Measurements from ENCODE around the gene CLIC5.

The CLIC5 gene

DNA sequence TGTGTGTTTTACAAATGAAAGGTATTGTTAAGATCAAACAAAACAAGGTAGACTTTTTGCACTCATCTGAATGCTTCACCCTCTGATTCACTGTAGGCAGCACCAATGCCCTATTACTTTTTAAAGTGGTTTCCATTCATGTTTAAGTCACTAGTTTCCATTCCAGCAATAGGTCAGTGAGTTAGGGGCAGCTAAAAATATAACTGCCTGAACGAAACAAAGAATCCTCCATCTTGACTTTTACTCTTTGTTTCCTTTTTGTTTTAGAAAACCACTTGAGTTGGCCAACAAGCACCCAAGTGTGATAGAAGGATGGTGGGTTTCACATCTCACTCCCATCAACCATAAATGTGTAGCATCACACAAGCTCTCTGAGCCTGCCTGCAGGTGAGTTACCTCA is 25.5 kb downstream of the CLIC5 start:
- no peak for DNase-seq

DNA sequence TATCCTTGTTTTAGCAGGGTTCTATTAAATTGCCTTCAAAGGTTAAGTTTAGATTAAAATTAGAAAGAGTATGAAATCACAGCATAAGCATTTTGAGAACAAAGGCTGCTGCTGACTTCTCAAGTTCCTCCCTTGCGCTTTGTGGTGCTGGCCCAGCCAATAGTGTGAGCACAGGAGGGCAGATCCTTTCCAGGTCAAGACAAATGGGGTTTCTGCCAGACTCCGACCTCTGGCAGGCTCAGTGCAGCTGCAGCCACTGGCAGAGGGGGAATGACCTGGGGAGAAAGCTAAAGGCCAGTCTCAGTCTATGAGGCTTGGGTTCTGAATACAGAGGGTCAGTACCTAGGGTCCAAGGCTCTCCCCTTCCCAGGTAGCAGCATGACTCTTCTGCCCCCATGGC is 27.0 kb downstream of the CLIC5 start:
- DNase-seq = no peak

DNA sequence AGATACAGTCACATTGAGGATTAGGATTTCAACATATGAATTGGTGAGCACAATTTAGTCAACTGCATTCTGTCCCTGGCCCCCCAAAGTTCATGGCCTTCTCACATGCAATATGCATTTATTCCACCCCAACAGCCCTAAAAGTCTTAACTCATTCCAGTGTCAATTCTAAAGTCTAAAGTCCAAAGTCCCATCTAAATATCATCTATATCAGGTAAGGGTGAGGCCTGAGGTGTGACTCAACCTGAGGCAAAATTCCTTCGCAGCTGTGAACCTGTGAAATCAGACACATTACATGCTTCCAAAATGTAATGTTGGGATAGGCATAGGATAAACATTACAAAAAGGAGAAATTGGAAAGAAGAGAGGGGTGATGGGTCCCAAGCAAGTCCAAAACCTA is 27.8 kb downstream of the CLIC5 start:
- no peak for DNase-seq

GRCh38 chr6:45986746-45987274 is 28.9 kb downstream of the CLIC5 start:
- no peak for DNase-seq

DNA sequence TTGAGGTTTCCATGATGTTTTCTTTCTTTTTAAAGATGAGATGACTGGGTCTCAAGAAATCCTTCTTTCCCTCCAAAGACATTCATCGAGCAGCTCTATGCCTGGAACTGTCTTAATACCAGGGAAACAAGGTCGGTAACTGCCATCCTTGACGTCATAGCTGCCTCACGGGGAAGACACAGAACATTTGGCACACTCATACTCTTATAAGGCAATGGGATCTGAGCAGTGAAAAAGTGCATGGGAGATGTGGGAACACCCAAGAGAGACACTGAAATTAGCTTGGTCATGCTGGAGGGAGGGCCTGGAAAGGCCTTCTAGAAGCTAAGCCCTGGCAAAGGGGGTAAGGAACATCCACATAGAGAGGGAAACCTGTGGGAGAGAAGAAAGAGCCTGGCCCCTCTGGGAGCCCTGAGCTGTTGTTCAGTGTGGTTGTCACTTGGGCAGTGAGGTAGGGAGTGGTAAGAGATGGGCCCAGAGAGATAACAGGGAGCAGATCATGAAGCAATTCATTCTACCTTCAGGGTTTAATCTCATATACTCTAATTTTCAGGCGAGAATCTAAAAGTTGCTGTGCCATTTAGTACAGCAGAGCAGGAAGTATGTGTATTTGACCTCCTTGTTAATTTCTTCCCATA is 30.8 kb downstream of the CLIC5 start:
- no peak for DNase-seq

DNA sequence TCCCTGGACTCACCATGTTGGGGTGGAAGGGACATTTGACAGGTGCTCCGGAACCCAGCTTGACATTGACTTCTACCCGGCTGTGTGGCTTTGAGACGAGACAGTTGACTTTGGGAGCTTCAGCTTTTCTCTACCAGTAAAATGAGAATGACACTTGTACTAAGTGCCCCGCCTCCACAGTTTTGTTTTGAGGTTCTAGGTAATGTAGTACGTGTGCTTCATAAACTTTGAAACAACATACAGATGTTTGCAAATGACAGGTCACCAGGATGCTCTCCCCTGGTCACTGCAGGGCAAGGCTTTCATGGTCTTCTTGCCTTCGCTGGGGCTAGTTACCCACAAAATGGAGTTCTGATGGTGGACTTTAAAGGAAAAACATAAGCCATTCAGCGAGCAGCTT is 31.3 kb downstream of the CLIC5 start:
- DNase-seq = no peak

DNA sequence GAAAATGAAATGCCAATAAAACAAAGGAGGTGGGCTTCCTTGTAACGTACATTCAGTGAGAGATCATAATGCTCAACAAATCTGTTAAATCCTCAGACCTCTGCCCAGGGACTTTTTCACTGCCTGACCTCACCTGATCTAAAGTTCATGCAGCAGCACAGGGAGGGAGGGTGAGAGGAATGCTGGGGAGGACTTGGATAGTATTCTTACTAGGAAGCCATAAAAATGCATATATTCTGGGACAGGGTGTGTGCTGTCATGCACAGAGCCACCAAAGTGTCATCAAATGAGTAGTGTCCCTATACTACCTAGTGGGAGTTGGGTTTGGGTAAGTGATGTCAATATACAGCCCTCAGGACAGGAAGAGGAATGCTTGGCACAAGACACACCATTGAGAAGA is 32.6 kb downstream of the CLIC5 start:
- DNase-seq = no peak

GRCh38 chr6:45982280-45983036 is 33.2 kb downstream of the CLIC5 start:
- no peak for DNase-seq

DNA sequence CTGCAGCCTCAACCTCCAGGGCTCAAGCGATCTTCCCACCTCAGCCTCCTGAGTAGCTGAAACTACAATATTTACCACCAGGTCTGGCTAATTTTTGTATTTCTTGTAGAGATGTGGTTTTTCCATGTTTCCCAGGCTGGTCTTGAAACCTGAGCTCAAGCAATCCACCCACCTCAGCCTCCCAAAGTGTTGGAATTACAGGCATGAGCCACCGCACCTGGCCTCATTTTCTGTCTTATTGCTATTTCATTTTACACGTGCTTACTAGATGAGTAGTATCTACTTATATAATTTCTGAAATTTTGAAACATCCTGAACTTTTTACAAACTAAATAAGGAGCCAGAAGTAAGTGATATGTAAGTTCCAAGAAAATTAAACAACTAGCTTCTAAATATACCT is 34.6 kb downstream of the CLIC5 start:
- DNase-seq = no peak

- no peak for DNase-seq
Measured at GRCh38 chr6:45979311-45979710, 36.3 kb downstream of the CLIC5 start.

DNA sequence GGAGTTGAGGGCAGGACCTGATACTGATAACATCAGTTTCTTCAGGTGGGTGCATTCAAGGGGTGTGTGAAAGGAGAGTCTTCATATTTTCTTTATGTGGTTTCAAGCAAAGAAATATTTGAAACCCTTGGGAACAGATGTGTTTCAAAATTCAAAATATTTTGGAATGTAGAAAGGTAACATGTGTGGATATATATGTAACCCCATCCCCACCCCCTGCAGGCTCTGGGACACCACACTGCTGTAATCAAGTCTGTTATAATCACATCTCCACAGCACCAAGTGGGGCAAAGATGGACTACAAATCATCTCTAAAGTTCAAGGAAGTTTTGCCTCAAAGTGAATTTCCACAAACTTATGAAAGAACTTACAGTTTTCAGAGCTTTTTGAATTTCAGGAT is 41.1 kb downstream of the CLIC5 start:
- no peak for DNase-seq

DNA sequence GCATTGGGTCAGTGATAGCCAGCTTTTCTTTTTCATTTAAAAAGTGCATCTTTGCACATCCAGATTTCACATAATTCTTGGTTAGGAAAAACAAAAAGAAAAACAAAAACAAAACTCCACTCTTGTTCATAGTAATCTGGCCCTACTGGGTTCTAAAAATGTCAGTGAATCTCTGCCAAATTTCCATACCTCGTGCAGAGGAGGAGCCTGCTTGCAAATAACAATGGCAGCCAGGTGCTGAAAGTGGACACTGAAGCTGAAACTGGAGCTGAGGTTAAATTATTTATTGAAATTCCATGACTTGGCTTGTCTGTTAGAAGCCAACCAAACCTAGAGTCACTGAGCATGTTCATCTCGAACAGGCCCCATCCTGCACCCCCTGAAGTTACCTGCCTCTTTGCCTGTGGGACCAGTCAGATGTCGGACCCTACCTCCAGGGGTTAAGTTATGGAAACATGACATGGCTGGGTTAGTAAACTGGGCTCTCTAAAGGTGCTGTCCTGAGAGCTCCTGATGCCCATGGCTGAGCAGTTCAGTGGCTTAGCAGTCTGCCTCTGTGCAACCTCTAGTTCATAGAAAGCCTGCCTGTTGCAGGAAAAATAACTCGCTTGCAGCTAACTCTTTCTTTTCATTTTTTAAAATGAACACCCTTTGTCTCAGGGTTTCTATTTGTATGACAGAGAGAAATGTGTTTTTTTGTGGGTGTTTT is 42.7 kb downstream of the CLIC5 start:
- DNase-seq = no peak

DNA sequence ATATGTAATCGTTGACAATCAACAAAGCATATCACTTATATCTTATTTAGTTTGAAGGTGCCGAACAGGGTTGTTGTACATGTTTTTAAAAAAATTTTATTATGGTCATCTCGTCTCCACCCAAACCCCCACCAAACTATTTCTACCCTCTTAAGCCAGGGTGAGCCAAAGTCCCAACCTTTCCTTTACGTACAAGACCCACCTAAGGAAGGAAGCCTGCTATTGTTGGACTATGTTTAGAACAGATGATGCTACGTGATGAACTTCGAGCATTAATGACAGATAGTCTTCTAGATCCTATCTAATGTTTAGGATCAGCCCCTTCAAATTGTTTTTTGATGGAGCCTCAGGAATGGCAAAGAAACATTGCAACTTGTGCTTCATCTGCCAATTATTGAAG is 44.4 kb downstream of the CLIC5 start:
- DNase-seq = no peak

- DNase-seq = no peak
Measured at GRCh38 chr6:45970326-45970725, 45.3 kb downstream of the CLIC5 start.

DNA sequence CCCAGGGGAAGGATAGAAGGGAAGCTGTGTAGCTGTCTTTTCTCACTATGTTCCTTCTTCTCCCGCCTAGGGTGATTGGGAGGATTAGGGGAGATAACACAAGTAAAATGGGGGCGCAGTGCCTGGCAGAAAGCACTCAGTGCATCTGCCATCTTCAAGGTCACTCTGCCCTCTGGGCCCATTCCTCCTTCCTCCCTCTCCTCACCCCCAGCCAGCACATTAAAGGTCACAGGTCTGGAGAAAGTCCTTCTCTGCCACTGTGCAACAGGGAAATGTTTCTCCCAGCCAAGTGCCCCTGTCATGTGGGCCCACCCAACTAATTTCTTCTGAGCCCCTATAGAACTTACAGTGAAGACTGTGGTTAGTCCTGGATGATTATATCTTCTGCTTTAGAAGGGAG is 45.8 kb downstream of the CLIC5 start:
- DNase-seq = no peak

DNA sequence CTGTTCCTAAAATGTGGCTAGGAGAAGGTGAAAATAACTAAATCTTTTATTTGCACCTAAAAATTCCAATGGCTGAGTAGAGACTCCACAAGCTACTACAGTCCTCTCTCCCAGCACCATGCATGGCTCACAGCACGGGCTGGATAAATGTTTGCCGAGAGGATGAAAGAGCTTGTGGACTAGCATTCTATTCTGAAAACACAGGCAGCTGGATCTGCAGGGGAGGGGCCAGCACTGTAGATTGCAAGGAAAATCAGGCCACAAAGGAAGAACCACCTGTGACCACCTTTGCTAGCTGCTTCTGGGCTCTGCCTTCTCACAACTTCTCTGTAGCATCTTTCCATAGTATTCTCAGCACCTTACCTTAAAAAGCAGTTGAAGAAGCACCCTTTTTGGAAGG is 46.6 kb downstream of the CLIC5 start:
- no peak for DNase-seq

GRCh38 chr6:45967363-45967762 is 48.3 kb downstream of the CLIC5 start:
- DNase-seq = no peak

DNA sequence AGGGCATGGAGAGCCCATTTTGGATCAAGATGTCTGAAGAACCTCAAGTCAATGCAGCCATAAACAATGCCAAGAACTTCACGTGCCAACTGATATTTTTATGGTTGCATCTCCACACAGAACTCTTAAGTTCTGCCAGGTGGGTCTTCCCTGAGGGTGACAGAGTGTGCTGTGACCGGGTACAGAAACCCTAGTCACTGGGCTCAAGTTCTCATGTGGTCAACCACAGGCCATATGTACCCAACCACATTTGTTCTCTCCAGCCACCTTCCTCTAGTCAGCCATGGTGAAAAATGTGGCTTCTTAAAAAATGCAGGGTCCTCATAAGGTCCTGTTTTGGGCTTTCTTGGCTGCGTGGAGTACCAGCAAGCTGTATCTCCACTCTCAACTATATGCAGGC is 48.9 kb downstream of the CLIC5 start:
- DNase-seq = no peak

- DNase-seq = no peak
Measured at GRCh38 chr6:45966340-45966739, 49.3 kb downstream of the CLIC5 start.

DNA sequence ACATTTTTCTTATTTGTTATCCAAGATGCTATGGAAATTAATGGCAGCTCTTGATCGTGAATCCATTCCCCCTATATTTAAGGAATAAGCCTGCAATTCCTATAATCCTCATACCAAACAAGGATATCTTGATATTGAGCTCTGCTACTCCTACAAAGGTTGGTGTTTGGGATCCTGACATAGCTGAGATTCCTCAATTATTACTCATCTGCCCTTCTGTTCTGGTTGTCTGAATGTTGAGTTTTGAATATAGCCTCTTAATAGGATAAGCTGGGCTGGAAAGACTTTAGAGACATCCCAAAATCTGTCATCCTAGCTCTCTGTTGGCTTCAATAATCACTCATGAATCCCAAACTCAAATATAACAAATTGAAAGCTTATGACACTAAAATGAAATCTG is 49.9 kb downstream of the CLIC5 start:
- no peak for DNase-seq

- DNase-seq = no peak
Measured at GRCh38 chr6:45965007-45965406, 50.7 kb downstream of the CLIC5 start.

GRCh38 chr6:45964300-45964699 is 51.4 kb downstream of the CLIC5 start:
- DNase-seq = no peak

GRCh38 chr6:45963896-45964295 is 51.8 kb downstream of the CLIC5 start:
- DNase-seq = no peak

GRCh38 chr6:45961125-45961524 is 54.5 kb downstream of the CLIC5 start:
- no peak for DNase-seq

Measured in activated CD8-positive, alpha-beta memory T cell treated with anti-CD3 and anti-CD28 coated beads for 24 hours (primary cell).